Lung (tissue), 12 donors: ENCODE results near the gene RABGAP1L. TPM values are rescaled to one million over a fixed set of nuclear protein-coding genes. Genes with fewer than 3 reads are reported as not detected.

Experiments used
- ATAC-seq: fragments of 200-7000 bp; cut with Tn5 transposase; one replicate; pipeline ENCODE4 v1.9.1; 2020; ENCODE audit warnings: moderate number of reproducible peaks; ENCODE audit not compliant: insufficient read depth, low FRiP score
- DNase-seq, 3 donors: peaks; one replicate each; pipeline ENCODE4 v3.0.0-alpha.2; 2013 to 2017
- H3K27ac ChIP-seq, 2 donors: one replicate each; pipeline ENCODE4 v1.5.1; 2013; ENCODE audit warnings: mild to moderate bottlenecking in 2 of 2, moderate library complexity in 2 of 2, control low read depth in 1 of 2, inconsistent platforms in 1 of 2, low read depth in 1 of 2, low read length in 1 of 2
- H3K27me3 ChIP-seq, 3 donors: one replicate each; pipeline ENCODE4 v1.5.1; 2013; ENCODE audit warnings: low read length in 2 of 3; ENCODE audit not compliant: control insufficient read depth in 3 of 3, insufficient read depth in 3 of 3
- H3K36me3 ChIP-seq, 4 donors: one replicate each; pipeline ENCODE4 v1.5.1; 2013; ENCODE audit warnings: low read length in 4 of 4, mild to moderate bottlenecking in 1 of 4, moderate library complexity in 1 of 4; ENCODE audit not compliant: control insufficient read depth in 4 of 4, insufficient read depth in 4 of 4
- H3K4me1 ChIP-seq, 5 donors: one replicate each; pipeline ENCODE4 v1.5.1; 2013; ENCODE audit warnings: low read length in 5 of 5, mild to moderate bottlenecking in 2 of 5, moderate library complexity in 1 of 5; ENCODE audit not compliant: control insufficient read depth in 5 of 5, insufficient read depth in 5 of 5
- H3K4me3 ChIP-seq: one replicate; pipeline ENCODE4 v1.5.1; 2013; ENCODE audit warnings: mild to moderate bottlenecking, control low read depth, moderate library complexity
- H3K9ac ChIP-seq, 2 donors: one replicate each; pipeline ENCODE4 v1.5.1; 2013; ENCODE audit warnings: low read length in 2 of 2, control low read depth in 1 of 2; ENCODE audit not compliant: insufficient read depth in 1 of 2
- H3K9me3 ChIP-seq, 4 donors: one replicate each; pipeline ENCODE4 v1.5.1; 2013; ENCODE audit warnings: low read length in 3 of 4, mild to moderate bottlenecking in 1 of 4, moderate library complexity in 1 of 4; ENCODE audit not compliant: control insufficient read depth in 4 of 4, insufficient read depth in 3 of 4
- WGBS, 2 donors: extraction: QIAGEN DNeasy Blood & Tissue Kit; methylation state at CpG; one replicate each; pipeline ENCODE4 v1.1.7; 2013; 5-methylcytosine and 5-hydroxymethylcytosine counted together
- polyA plus RNA-seq, 2 donors: library from polyadenylated mRNA; stranded (reverse); fragments of 200-250 nt; gene quantifications; one replicate each; pipeline ENCODE4 v1.2.1, GENCODE V29; 2013
- total RNA-seq, 2 donors: library from RNA; depleted of rRNA in 1 of 2; stranded (reverse); fragments of >200 nt in 1 of 2; gene quantifications; one replicate each; pipeline ENCODE4 v1.2.1, GENCODE V29; 2014 to 2021
- TF ChIP-seq, protein P1 (sequence below): IDR thresholded peaks from 2 replicates; pipeline ENCODE4 v1.5.1; 2012; ENCODE audit warnings: mild to moderate bottlenecking; ENCODE audit errors: control extremely low read depth, extremely low read depth
- donor health status: control.
- donor health status: control.
- donor health status: Bipolar disorder and iron deficiency.
- donor health status: healthy.
- donor health status: DM: yes; HTN: yes; CAD: no.

The RABGAP1L gene
- total and polyA plus RNA-seq, 4 donors: 16.0 to 123 (median 44.5) TPM

DNA sequence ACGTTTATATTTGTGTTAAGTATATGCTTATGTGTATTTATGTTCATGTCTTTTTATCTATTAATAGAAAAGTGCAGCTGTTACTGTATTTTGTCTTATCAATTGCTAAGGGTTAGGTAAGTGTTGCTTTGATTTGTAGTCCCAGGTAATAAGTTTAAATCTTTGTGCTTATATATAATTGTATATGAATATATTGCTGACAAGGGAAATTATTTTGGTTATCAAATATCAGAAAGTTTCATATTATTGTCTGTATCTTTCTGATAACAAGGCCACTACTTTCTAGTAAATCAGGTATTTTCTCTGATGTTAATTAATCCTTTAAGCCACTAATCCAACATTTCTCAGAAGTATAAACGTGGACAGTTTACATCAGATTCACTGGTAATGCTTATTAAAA, 309.7 kb downstream of the RABGAP1L start:
- WGBS, 2 donors: 71 to 80% methylated on average over 2 of the region's 2 CpGs
- Histone ChIP-seq H3K27ac (no peak overlapping the region), H3K9ac (no peak overlapping the region), H3K9me3 (no peaks in the 10 kb centered on the region), H3K4me1 (peaks cover 0 to 11% (median 0%) of the 10 kb centered on the region in 5 donors), H3K4me3 (no peak overlapping the region), H3K27me3 (no peaks in the 10 kb centered on the region), H3K36me3 (no peaks in the 10 kb centered on the region)
- ATAC-seq (no peak), DNase-seq (no peak)
- TF ChIP-seq, protein P1, sequence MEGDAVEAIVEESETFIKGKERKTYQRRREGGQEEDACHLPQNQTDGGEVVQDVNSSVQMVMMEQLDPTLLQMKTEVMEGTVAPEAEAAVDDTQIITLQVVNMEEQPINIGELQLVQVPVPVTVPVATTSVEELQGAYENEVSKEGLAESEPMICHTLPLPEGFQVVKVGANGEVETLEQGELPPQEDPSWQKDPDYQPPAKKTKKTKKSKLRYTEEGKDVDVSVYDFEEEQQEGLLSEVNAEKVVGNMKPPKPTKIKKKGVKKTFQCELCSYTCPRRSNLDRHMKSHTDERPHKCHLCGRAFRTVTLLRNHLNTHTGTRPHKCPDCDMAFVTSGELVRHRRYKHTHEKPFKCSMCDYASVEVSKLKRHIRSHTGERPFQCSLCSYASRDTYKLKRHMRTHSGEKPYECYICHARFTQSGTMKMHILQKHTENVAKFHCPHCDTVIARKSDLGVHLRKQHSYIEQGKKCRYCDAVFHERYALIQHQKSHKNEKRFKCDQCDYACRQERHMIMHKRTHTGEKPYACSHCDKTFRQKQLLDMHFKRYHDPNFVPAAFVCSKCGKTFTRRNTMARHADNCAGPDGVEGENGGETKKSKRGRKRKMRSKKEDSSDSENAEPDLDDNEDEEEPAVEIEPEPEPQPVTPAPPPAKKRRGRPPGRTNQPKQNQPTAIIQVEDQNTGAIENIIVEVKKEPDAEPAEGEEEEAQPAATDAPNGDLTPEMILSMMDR: no peak

DNA sequence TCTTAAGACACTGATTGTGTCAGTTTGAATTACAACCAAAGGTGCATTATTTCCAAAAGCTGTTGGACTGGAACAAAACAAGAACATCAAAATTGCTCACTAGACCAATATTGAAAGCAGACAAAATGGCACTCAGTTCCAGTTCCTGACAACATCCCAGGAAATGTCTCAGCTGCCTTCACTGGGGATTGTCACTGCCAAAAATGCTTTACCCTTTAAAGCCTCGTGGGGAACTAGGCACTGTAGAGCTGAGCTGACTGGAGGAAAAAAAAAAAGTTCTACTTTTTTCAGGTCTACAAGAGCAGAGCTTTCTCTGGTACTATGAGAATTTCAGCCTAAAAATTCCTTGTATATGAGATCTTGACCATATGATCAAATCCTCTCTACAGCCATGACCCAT, 310.4 kb downstream of the RABGAP1L start:
- Histone ChIP-seq H3K27ac (no peak overlapping the region), H3K9ac (no peak overlapping the region), H3K27me3 (no peaks in the 10 kb centered on the region), H3K4me3 (no peak overlapping the region), H3K4me1 (peaks cover 0 to 11% (median 0%) of the 10 kb centered on the region in 5 donors), H3K9me3 (no peaks in the 10 kb centered on the region), H3K36me3 (no peaks in the 10 kb centered on the region)
- DNase-seq (peak in 1 of 3 donors; percentile 16), ATAC-seq (no peak)
- 29 to 73% methylated on average over 1 of the region's 1 CpG for WGBS, 2 donors
- TF ChIP-seq, protein P1: no peak

DNA sequence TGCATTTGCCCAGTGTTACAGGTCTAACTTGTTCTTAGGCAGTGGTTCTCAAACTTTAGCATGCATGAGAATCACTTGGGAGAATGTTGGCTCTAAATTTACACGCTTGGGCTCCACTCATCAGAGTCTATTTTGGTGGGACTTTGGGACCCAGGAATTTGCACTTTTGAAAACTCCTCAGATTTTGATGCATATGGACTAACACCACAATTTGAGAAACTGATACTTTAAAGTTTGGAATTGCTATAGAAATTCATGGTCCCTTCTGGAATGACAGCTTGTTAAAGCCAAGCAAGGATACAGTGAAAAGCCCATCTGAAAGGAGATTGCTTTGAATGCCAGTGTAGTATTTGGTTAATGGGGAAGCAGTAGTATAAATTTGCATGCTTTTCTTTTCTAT, 320.0 kb downstream of the RABGAP1L start:
- H3K4me3 ChIP-seq: no peak overlapping the region
- ATAC-seq (no peak), DNase-seq (no peak)
- H3K9me3 ChIP-seq: no peaks in the 10 kb centered on the region
- H3K36me3 ChIP-seq: no peaks in the 10 kb centered on the region
- 97% methylated on average over 1 of the region's 1 CpG for WGBS, 2 donors
- no peak overlapping the region for H3K9ac ChIP-seq
- H3K27ac ChIP-seq: no peak overlapping the region
- peaks cover 0 to 5% (median 0%) of the 10 kb centered on the region in 5 donors for H3K4me1 ChIP-seq
- TF ChIP-seq, protein P1: no peak
- H3K27me3 ChIP-seq: no peaks in the 10 kb centered on the region

DNA sequence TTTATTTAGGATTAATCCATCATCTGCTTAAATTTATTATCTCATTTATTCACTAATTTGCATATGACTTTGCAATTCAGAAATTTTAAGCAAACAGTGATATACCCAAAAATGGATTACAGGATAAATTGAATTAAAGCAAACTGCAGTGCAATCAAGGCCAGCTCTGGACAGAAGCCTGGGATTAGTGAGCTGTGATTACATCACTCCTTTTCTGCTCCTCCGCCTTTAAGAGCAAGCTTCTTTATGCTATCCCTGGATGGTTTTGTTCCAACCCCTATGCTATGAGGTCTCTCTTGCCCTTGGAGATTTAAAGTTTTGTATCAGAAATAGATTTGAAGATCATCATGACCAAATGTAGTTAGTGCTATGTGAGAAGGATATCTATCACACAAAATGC, 321.0 kb downstream of the RABGAP1L start:
- Histone ChIP-seq H3K36me3 (no peaks in the 10 kb centered on the region), H3K4me3 (no peak overlapping the region), H3K27me3 (no peaks in the 10 kb centered on the region), H3K27ac (no peak overlapping the region), H3K9ac (no peak overlapping the region), H3K4me1 (peaks cover 0 to 5% (median 0%) of the 10 kb centered on the region in 5 donors), H3K9me3 (no peaks in the 10 kb centered on the region)
- ATAC-seq (no peak), DNase-seq (peak in 1 of 3 donors; percentile 6)
- 87 to 92% methylated on average over 1 of the region's 1 CpG for WGBS, 2 donors
- TF ChIP-seq, protein P1: no peak
